22Rv1 (cell line): ENCODE results near the gene VSIG10.

Experiments
- H3K27ac ChIP-seq: fragments of 450-650 bp; 2 replicates; pipeline ENCODE4 v1.5.1; 2017
- ZFX ChIP-seq: fragments of 450-650 bp; IDR thresholded peaks from 2 replicates; pipeline ENCODE4 v1.6.1; 2017; ENCODE audit warnings: antibody characterized with exemption, borderline replicate concordance
- TF ChIP-seq, protein P1 (sequence below): fragments of 450-650 bp; IDR thresholded peaks from 2 replicates; pipeline ENCODE4 v1.5.1; 2017; ENCODE audit warnings: mild to moderate bottlenecking

The VSIG10 gene

DNA sequence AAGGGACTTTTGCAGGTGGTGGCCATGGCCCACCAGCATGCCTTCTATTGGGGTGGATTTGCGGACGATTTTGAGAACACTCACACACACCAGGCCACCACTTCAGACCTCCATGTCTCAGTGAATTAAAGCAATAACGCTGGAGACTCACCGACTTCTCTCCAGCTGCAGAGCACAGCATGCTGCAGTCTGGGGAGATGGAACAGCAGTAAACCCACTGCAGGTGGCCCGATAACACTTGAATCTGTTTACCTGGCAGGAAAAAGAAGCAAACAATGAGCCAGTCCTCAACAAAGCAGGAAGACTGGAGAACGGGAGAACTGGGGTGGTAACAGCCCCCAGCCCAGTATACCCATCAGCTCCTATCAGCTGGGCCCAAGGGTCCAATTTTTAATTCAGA lies 65.7 kb downstream of the VSIG10 start:
- TF ChIP-seq, protein P1, sequence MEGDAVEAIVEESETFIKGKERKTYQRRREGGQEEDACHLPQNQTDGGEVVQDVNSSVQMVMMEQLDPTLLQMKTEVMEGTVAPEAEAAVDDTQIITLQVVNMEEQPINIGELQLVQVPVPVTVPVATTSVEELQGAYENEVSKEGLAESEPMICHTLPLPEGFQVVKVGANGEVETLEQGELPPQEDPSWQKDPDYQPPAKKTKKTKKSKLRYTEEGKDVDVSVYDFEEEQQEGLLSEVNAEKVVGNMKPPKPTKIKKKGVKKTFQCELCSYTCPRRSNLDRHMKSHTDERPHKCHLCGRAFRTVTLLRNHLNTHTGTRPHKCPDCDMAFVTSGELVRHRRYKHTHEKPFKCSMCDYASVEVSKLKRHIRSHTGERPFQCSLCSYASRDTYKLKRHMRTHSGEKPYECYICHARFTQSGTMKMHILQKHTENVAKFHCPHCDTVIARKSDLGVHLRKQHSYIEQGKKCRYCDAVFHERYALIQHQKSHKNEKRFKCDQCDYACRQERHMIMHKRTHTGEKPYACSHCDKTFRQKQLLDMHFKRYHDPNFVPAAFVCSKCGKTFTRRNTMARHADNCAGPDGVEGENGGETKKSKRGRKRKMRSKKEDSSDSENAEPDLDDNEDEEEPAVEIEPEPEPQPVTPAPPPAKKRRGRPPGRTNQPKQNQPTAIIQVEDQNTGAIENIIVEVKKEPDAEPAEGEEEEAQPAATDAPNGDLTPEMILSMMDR = no peak
- TF ChIP-seq ZFX = no peak
- H3K27ac ChIP-seq = no peak overlapping the region

DNA sequence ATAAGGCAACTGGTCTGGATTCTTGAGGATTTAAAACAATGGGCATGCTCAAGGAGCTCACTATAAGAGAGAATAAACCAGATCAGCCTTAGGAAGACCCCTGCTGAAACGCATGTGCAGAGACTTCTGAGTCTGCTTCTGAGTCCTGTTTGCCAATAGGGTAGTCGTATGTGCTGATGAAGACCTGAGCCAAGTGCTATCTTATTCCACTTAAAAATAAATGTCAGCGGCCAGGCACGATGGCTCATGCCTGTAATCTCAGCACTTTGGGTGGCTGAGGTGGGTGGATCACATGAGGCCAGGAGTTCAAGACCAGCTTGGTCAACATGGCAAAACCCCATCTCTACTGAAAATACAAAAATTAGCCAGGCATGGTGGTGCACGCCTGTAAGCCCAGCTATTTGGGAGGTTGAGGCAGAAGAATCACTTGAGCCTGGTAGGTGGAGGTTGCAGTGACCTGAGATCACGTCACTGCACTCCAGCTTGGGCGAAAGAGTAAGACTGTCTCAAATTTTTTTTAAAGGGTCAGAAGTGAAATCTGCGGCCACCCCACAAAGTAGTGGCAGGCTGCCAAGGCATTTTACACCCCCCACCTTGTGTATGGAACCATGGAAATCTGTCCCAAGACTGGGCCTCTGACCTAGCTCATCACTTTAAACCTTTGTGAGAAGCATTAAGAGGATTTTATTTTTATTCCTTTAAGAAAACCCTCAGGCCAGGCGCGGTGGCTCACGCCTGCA lies 67.0 kb downstream of the VSIG10 start:
- TF ChIP-seq, protein P1 = no peak
- TF ChIP-seq ZFX = no peak

DNA sequence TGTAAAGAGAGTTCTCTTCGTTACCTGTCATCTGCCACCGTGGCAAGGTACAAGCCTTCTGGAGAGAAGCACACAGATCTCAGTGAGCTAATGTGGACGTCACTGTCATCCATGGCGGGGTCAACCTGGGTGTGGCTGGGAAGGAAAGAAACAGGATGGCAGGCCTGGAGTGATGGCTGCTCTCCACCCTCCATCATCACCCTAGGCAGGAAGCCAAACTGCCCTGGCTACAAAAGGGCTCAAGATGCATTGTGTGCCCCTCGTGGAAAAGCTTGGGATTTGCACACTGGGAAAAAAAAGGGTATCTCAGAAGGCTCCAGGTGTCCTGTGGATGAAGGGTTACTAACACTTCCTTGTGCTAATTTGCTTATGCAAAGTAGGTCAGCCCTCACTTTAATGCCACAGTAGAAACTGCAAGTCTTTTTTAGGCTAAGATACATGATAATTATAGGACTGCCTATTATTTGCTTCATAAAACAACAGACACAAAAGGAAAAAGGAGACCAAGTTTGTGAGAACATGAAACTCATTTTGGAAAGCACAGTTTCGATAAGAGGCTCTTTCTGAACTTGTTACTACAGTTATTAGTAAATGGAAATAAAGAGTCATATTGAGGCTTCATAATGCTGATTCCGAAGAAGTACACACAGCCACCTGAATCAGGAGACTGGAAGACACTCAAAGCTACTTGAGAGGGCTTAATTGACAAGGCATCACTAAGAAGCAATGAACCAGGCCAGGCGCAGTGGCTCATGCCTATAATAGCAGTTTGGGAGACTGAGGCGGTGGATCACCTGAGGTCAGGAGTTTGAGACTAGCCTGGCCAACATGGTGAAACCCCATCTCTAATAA lies 68.4 kb downstream of the VSIG10 start:
- TF ChIP-seq ZFX = no peak
- TF ChIP-seq, protein P1 = 0 out of 2 replicates have a peak, but pooled peaks have one; percentile 23
- 0 out of 2 replicates have a peak overlapping the region, but pooled peaks have one; percentile 0 for H3K27ac ChIP-seq

More for the DNA sequence above, 67.0 kb downstream of the VSIG10 start:
- no peak overlapping the region for H3K27ac ChIP-seq

DNA sequence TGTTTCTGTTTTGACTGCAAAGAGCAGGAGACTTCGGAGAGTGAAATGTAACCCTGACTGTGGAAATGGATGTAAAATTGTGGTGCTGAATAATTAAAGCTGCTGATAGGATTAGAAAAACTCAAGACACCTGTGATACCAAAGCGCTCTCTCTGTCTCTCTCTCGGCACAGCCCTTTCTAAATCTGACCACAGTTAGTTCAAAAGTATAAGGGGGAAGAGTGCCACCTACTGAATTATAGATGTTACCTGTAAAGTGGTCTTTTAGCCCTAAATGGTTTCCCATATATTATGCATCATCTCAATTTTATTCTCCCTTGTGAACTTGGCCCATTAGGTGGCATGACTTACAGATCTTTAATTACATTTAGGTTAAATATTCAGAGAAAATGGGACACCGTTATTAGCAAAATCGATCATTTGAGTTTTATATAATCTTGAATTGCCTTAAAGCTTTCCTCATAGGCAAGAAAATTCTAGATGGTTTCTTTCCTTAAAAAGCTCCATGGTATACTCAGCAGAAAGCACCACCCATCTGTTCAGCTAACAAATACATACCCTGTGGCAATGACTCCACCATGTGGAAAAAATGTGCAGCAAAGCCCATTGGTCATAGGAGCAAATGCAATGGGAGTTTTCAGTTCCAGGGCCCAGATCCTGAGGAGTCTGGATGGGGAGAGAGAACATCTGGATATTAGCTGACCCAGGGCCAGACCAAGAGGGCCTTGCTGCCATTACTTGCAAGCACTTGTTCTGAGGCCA lies 69.2 kb downstream of the VSIG10 start:
- H3K27ac ChIP-seq = 0 out of 2 replicates have a peak overlapping the region, but pooled peaks have one; percentile 8
- TF ChIP-seq, protein P1 = peak; percentile 59
- no peak for TF ChIP-seq ZFX

DNA sequence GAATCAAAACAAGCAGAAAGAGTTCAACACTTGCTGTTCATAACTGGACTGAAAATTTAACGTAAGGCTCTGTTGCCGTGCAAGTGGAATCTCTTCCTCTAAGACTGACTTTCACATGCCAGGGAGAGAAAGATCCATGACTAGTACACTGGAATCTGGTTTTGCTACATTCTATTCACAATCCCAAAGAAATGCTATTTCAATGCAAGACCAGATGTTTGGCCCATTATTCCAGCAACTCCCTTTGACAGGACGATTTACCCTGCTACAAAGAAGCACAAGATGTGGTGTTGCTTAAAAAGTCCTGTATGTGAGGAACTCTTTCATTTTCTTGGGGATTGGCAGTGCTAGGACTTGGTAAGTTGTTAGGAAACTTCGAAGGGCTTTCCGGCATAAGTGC lies 69.9 kb downstream of the VSIG10 start:
- H3K27ac ChIP-seq = 0 out of 2 replicates have a peak overlapping the region, but pooled peaks have one; percentile 8
- TF ChIP-seq, protein P1 = no peak
- TF ChIP-seq ZFX = no peak

DNA sequence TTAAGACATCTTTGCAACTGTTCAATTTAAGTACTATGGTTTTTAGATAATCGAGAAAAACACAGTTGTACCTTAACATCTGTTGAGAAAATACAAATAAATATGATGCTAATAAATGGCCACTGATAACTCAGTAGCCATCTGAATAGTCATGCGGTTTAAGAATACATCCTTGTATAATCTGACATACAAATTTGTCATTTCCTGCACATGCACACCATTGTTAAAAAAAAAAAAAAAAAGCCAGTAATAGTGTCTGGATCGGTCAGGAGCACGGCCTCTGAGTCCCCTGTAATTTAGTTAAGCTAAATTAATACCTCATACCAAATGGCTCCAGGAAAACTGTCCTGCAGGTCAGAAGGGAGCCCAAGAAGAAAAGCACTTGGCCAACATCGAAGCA lies 70.5 kb downstream of the VSIG10 start:
- H3K27ac ChIP-seq = 0 out of 2 replicates have a peak overlapping the region, but pooled peaks have one; percentile 8
- TF ChIP-seq, protein P1 = no peak
- TF ChIP-seq ZFX = no peak
